SK-N-SH (cell line): Measurements from ENCODE around the gene CACNA2D3.

Experiments
- CHD2 ChIP-seq: fragments of 150-350 bp; IDR thresholded peaks from 2 replicates; pipeline ENCODE4 v1.6.1; 2018; ENCODE audit warnings: low read length; ENCODE audit not compliant: partially characterized antibody
- EP300 ChIP-seq, 2 experiments: IDR thresholded peaks; 2 replicates each; pipeline versions ENCODE4 v1.4.0 to v1.6.1; 2012; ENCODE audit warnings: borderline replicate concordance in 1 of 2, low read depth in 1 of 2, low read length in 1 of 2
- EZH2phosphoT487 ChIP-seq: fragments of 200-600 bp; sonication (generic); IDR thresholded peaks from 2 replicates; pipeline ENCODE4 v1.6.1; 2017; ENCODE audit warnings: low read depth, mixed run types, mild to moderate bottlenecking, antibody characterized with exemption, moderate library complexity, borderline replicate concordance
- FOSL2 ChIP-seq: IDR thresholded peaks from 2 replicates; pipeline ENCODE4 v1.4.0; 2012; ENCODE audit warnings: low read depth, mild to moderate bottlenecking, moderate library complexity, borderline replicate concordance
- FOXM1 ChIP-seq: IDR thresholded peaks from 2 replicates; pipeline ENCODE4 v1.4.0; 2012; ENCODE audit warnings: low read depth, mild to moderate bottlenecking
- JUND ChIP-seq: IDR thresholded peaks from 2 replicates; pipeline ENCODE4 v1.4.0; 2012
- MAX ChIP-seq: IDR thresholded peaks from 2 replicates; pipeline ENCODE4 v1.4.0; 2012; ENCODE audit warnings: low read depth
- MXI1 ChIP-seq: IDR thresholded peaks from 2 replicates; pipeline ENCODE4 v1.6.1; 2012; ENCODE audit warnings: mild to moderate bottlenecking, low read depth, low read length, improper control_type of control experiment
- POLR2AphosphoS5 ChIP-seq: IDR thresholded peaks from 2 replicates; pipeline ENCODE4 v1.6.1; 2012; ENCODE audit warnings: low read depth, low read length
- RCOR1 ChIP-seq: fragments of 150-350 bp; IDR thresholded peaks from 2 replicates; pipeline ENCODE4 v1.6.1; 2017; ENCODE audit warnings: antibody characterized with exemption, low read length
- SIN3A ChIP-seq: IDR thresholded peaks from 2 replicates; pipeline ENCODE4 v1.6.1; 2012; ENCODE audit warnings: low read depth, mild to moderate bottlenecking, low read length, moderate library complexity, borderline replicate concordance
- TEAD4 ChIP-seq: IDR thresholded peaks from 2 replicates; pipeline ENCODE4 v1.4.0; 2012; ENCODE audit warnings: mild to moderate bottlenecking, borderline replicate concordance; ENCODE audit not compliant: insufficient read depth
- TF ChIP-seq, protein P1 (sequence below): fragments of 200-600 bp; sonication (generic); IDR thresholded peaks from 2 replicates; pipeline ENCODE4 v1.6.1; 2017; ENCODE audit warnings: antibody characterized with exemption, mild to moderate bottlenecking, moderate library complexity

DNA sequence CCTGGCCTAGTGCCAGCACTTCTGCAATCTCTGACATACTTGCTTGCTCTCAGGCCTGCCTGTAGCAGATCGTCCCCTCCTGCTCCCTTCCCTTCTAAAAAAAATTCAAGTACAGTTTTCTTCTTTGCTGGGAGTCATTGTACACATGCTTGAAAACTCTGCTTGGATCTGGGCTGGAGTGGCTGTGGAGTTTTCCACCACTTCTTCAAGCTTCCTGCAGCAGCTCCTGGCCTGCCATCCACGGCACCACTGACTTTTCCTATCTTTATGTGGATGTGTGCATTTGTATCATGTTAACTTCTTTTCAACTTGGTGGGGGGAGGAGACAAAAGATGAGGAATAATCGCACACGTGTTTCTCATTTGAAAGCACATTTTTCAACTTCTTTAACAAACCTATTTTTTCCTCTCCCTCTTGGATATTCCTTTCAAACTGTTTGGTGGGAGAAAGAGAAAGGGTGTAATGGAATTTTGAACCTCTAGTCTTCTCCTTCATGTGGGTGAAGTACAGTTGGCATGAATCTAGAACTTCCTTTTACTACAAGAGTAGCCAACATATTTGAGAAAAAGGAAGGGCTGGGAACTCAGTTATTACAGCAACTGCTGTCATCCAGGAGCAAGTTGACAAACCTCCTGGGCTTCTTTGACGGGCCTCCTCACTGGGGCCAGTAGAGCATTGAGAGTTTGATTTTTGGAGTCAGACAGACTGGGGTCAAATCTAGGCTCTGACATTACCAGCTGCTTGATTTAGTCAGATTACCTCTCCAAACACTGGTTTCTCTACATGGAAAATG is 866.7 kb downstream of the CACNA2D3 start:
- TF ChIP-seq EZH2phosphoT487 (no peak), TEAD4 (no peak), RCOR1 (no peak), POLR2AphosphoS5 (no peak), SIN3A (no peak), MXI1 (no peak), JUND (no peak), MAX (no peak), CHD2 (no peak), FOSL2 (no peak), EP300 (IDR thresholded peaks at IDR 0.05; ENCODE audit: borderline replicate concordance in 1 of 2, low read depth in 1 of 2, low read length in 1 of 2) (no peak; a peak in 1 of 4 replicates), FOXM1 (no peak)
- TF ChIP-seq, protein P1, sequence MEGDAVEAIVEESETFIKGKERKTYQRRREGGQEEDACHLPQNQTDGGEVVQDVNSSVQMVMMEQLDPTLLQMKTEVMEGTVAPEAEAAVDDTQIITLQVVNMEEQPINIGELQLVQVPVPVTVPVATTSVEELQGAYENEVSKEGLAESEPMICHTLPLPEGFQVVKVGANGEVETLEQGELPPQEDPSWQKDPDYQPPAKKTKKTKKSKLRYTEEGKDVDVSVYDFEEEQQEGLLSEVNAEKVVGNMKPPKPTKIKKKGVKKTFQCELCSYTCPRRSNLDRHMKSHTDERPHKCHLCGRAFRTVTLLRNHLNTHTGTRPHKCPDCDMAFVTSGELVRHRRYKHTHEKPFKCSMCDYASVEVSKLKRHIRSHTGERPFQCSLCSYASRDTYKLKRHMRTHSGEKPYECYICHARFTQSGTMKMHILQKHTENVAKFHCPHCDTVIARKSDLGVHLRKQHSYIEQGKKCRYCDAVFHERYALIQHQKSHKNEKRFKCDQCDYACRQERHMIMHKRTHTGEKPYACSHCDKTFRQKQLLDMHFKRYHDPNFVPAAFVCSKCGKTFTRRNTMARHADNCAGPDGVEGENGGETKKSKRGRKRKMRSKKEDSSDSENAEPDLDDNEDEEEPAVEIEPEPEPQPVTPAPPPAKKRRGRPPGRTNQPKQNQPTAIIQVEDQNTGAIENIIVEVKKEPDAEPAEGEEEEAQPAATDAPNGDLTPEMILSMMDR, result no peak
